ENCODE results near the gene RFWD3.

DNA sequence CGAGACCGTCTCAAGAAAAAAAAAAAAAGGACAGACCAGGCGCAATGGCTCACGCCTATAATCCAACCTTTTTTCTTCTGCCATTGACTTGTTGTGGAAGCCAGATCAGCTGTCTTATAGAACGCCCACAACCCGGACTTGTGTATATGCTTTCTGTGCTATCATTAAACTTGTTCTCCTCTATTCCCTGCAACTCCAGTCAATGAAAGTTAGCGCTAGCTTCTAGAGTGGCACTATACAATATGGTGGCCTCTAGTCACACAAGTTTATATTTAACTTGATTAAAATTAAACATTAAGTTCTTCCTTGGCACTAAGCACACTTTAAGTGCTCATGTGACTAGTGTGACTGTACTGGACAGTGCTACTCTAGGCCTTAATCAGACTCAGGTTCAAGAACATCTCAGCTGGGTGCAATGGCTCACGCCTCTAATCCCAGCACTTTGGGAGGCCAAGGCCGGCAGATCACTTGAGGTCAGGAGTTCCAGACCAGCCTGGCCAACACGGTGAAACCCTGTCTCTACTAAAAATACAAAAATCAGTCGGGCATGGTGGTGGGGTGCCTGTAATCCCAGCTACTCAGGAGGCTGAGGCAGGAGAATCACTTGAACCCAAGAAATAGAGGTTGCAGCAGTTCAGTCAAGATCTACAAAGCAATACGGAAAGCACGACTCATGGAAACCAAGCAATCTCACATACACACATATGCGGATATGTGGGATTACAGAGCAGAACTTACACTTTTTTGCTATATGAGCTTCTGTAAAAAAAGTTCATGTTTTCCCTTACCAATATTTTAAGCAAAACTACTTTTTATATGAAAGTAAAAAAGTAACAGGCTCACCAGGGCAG lies 41.0 kb downstream of the RFWD3 start:
- no peak for TF ChIP-seq POLR2AphosphoS5 (IDR thresholded peaks at IDR 0.05; ENCODE audit: low read depth, low read length)
- no peak for TF ChIP-seq TAF1 (IDR thresholded peaks at IDR 0.05; ENCODE audit: borderline replicate concordance, insufficient read depth, low read length)

Measured in PFSK-1 (cell line).